Panc1 (cell line): ENCODE data around the gene CYP2S1. TPM values are rescaled to one million over a fixed set of nuclear protein-coding genes. Genes with fewer than 3 reads are reported as not detected.
"Not testable (repeated sequence)": the region's sequence is repeated elsewhere in the genome, so short reads cannot be mapped to it uniquely, and the experiment has no call there.

ENCODE experiments used
- ATAC-seq: fragments of 200-7000 bp; cut with Tn5 transposase; 2 replicates; pipeline ENCODE4 v1.9.1; 2020; ENCODE audit warnings: mild to moderate bottlenecking, moderate library complexity
- BruUV-seq: library from RNA; stranded (reverse); fragments of 400-500 nt; replicated peaks from 2 replicates; lab custom pipeline; 2021; lab: Mats Ljungman, UMichigan
- CTCF ChIA-PET: fragments of 300-600 bp; sonication (Branson Sonifier 250); formaldehyde crosslinking; loops from one replicate; lab custom pipeline; 2022; ENCODE audit warnings: antibody characterized with exemption; lab: Charles Lee
- POLR2A ChIA-PET: fragments of 300-600 bp; sonication (Branson Sonifier 250); formaldehyde crosslinking; loops from one replicate; lab custom pipeline; 2022; ENCODE audit warnings: antibody characterized with exemption; lab: Charles Lee
- DNase-seq: peaks from one replicate; pipeline ENCODE4 v3.0.0-alpha.2; 2010; ENCODE audit warnings: low read depth, low spot score
- H3K27ac ChIP-seq: 2 replicates; pipeline ENCODE4 v1.5.1; 2011; ENCODE audit warnings: mild to moderate bottlenecking, low read length, inconsistent platforms
- H3K27me3 ChIP-seq: fragments of 200-500 bp; sonication (Bioruptor generic); 2 replicates; pipeline ENCODE4 v1.6.0; 2014; ENCODE audit warnings: low read length, inconsistent platforms; ENCODE audit not compliant: control insufficient read depth, insufficient read depth
- H3K36me3 ChIP-seq: fragments of 200-500 bp; sonication (Bioruptor generic); 2 replicates; pipeline ENCODE4 v1.5.1; 2014; ENCODE audit warnings: inconsistent platforms, mild to moderate bottlenecking, low read length, moderate library complexity; ENCODE audit not compliant: control insufficient read depth, insufficient read depth
- H3K4me1 ChIP-seq: 2 replicates; pipeline ENCODE4 v1.5.1; 2011; ENCODE audit warnings: inconsistent platforms, mild to moderate bottlenecking, low read length, moderate library complexity; ENCODE audit not compliant: control insufficient read depth, insufficient read depth
- H3K4me3 ChIP-seq, 2 experiments: 2 replicates each; pipeline ENCODE4 v1.5.1; 2011 to 2012; ENCODE audit warnings: low read depth in 2 of 2, low read length in 2 of 2, mild to moderate bottlenecking in 2 of 2, inconsistent platforms in 1 of 2, moderate library complexity in 1 of 2
- H3K9me3 ChIP-seq: fragments of 200-500 bp; sonication (Bioruptor generic); 2 replicates; pipeline ENCODE4 v1.5.1; 2014; ENCODE audit warnings: low read depth, mild to moderate bottlenecking, inconsistent platforms, low read length, moderate library complexity; ENCODE audit not compliant: control insufficient read depth, insufficient read depth
- REST ChIP-seq, 2 experiments: IDR thresholded peaks; 2 replicates each; pipeline ENCODE4 v1.6.1; 2011 to 2012; ENCODE audit warnings: low read depth in 2 of 2, control low read depth in 1 of 2, low read length in 1 of 2, mild to moderate bottlenecking in 1 of 2, moderate library complexity in 1 of 2; ENCODE audit not compliant: insufficient read depth in 1 of 2
- SIN3A ChIP-seq: IDR thresholded peaks from 2 replicates; pipeline ENCODE4 v1.6.1; 2012; ENCODE audit warnings: low read depth, mild to moderate bottlenecking, low read length, moderate library complexity, borderline replicate concordance; ENCODE audit not compliant: insufficient read depth
- TCF7L2 ChIP-seq: IDR thresholded peaks from 2 replicates; pipeline ENCODE4 v1.6.1; 2011; ENCODE audit warnings: mild to moderate bottlenecking, low read depth, low read length, inconsistent platforms
- in situ Hi-C: cut with HindIII; loops from 2 replicates; pipeline ENCODE4 v1.10.0; 2016; ENCODE audit warnings: low sequenced_read_pairs, low pct_unique_long_range_greater_than_20kb
- intact Hi-C: fragments of 100-400 bp; cut with micrococcal nuclease; formaldehyde crosslinking; loops from one replicate; pipeline ENCODE4 v1.10.0; 2022; ENCODE audit not compliant: unreplicated experiment
- total RNA-seq: library from RNA; stranded (reverse); gene quantifications from one replicate; pipeline ENCODE4 v1.2.1, GENCODE V29; 2021; ENCODE audit not compliant: unreplicated experiment

Gene CYP2S1
- total RNA-seq, 1 experiment from 2014 or later, result 8.5 TPM

GRCh38 chr19:41174297-41174928 is 18.6 kb upstream of the CYP2S1 start:
- ChIA-PET CTCF (no interaction called here), POLR2A (no interaction called here)
- H3K27me3 ChIP-seq, result no peaks in the 10 kb centered on the region
- H3K4me1 ChIP-seq, result peaks cover 6% of the 10 kb centered on the region; the same call in 1 of the 2 replicates
- no TSS peak for BruUV-seq
- no peaks in the 10 kb centered on the region for H3K36me3 ChIP-seq
- TF ChIP-seq REST (IDR thresholded peaks at IDR 0.05; ENCODE audit: insufficient read depth in 1 of 2, low read depth in 2 of 2, low read length in 1 of 2), result no peak
- no peak for TF ChIP-seq SIN3A
- DNase-seq (no peak), ATAC-seq (no peak)
- intact Hi-C loops (no loop called here), in situ Hi-C loops (no loop called here)
- H3K4me3 ChIP-seq, result no peak overlapping the region
- H3K9me3 ChIP-seq, result no peaks in the 10 kb centered on the region
- H3K27ac ChIP-seq, result no peak overlapping the region

GRCh38 chr19:41175801-41176777 is 16.9 kb upstream of the CYP2S1 start:
- ChIA-PET CTCF (interaction anchor here (0.5 kb wide), 1 partner anchor 63 kb away, joined by 6 read pairs; no protein-coding TSS in a partner anchor), POLR2A (interaction anchor here (0.7 kb wide), 1 partner anchor 16 kb away, joined by 9 read pairs; no protein-coding TSS in a partner anchor)
- in situ Hi-C loops, result no loop called here
- Histone ChIP-seq H3K9me3 (no peaks in the 10 kb centered on the region), H3K27me3 (no peaks in the 10 kb centered on the region), H3K4me3 (no peak overlapping the region), H3K36me3 (no peaks in the 10 kb centered on the region), H3K4me1 (peaks cover 6% of the 10 kb centered on the region; the same call in 1 of the 2 replicates), H3K27ac (no peak overlapping the region)
- intact Hi-C loops, result no loop called here
- ATAC-seq, result peak; percentile 85
- TF ChIP-seq SIN3A, result no peak
- peak; percentile 90 for TF ChIP-seq TCF7L2
- BruUV-seq, result no TSS peak
- no peak for DNase-seq

- ATAC-seq, intact Hi-C loops, H3K4me3 ChIP-seq, H3K36me3 ChIP-seq, BruUV-seq, POLR2A ChIA-PET, DNase-seq, CTCF ChIA-PET, in situ Hi-C loops, H3K27ac ChIP-seq, H3K4me1 ChIP-seq, H3K9me3 ChIP-seq, H3K27me3 ChIP-seq: not testable (repeated sequence)
Observed at GRCh38 chr19:41180173-41180572, 12.8 kb upstream of the CYP2S1 start.
